ENCODE measurements around the gene SLCO4A1.

The SLCO4A1 gene

GRCh38 chr20:62662422-62662821 is 20.1 kb downstream of the SLCO4A1 start:
- no peaks in the 10 kb centered on the region for H3K9me3 ChIP-seq
- TF ChIP-seq CTCF (IDR thresholded peaks at IDR 0.05) = no peak
- no peaks in the 10 kb centered on the region for H3K27me3 ChIP-seq
- H3K36me3 ChIP-seq = no peaks in the 10 kb centered on the region
- no peaks in the 10 kb centered on the region for H3K4me1 ChIP-seq (ENCODE audit: control insufficient read depth in 1 of 2, insufficient read depth in 1 of 2, low read depth in 1 of 2, low read length in 1 of 2)
- no peak overlapping the region for H3K27ac ChIP-seq
- no peak overlapping the region for H3K4me3 ChIP-seq (ENCODE audit: low read depth in 1 of 2, low read length in 1 of 2)

DNA sequence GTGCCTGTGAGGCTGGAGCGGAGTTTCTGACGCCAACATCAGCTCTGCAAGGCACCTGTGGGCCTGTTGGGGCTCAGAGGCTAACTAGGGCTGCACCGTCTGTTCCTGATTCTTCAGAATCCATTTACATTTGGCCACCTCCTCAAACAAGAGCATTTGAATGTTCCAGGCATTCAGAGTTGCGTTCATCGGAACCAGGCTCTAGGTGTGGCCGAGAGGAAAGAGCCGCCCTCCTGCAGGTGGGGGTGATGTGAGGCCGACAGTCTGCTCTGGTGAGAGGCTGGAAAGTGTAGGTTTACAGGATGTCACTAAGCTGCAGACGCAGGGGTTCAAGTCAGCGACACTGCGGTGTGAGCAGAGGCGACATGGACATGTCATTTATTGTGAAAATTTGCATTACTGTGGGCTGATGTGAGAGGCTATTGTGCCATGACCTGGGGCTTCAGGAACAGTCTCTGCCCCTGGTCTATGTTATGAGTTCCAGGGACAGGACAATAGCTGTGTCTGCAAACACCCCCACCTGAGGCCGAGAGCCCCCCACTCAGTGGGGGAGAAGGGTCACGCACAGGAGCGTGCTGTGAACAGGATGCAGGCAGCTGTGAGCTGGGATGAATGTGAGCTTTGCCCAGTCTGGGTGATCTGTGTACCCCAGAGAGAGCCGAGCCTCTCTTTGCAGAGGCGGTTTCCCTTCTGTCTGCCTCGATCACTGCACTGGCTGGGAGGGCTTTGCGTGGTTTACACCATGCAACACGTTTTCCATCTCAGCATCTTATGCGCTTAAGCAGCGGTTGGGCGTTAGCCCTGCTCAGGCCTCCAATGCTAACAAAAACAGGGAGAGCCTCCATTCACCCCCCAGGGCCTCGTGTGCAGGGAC is 21.1 kb downstream of the SLCO4A1 start:
- TF ChIP-seq CTCF (IDR thresholded peaks at IDR 0.05) = no peak
- Histone ChIP-seq H3K27ac (no peak overlapping the region), H3K4me3 (ENCODE audit: low read depth in 1 of 2, low read length in 1 of 2) (no peak overlapping the region), H3K36me3 (no peaks in the 10 kb centered on the region), H3K9me3 (no peaks in the 10 kb centered on the region), H3K27me3 (no peaks in the 10 kb centered on the region), H3K4me1 (ENCODE audit: control insufficient read depth in 1 of 2, insufficient read depth in 1 of 2, low read depth in 1 of 2, low read length in 1 of 2) (no peaks in the 10 kb centered on the region)

DNA sequence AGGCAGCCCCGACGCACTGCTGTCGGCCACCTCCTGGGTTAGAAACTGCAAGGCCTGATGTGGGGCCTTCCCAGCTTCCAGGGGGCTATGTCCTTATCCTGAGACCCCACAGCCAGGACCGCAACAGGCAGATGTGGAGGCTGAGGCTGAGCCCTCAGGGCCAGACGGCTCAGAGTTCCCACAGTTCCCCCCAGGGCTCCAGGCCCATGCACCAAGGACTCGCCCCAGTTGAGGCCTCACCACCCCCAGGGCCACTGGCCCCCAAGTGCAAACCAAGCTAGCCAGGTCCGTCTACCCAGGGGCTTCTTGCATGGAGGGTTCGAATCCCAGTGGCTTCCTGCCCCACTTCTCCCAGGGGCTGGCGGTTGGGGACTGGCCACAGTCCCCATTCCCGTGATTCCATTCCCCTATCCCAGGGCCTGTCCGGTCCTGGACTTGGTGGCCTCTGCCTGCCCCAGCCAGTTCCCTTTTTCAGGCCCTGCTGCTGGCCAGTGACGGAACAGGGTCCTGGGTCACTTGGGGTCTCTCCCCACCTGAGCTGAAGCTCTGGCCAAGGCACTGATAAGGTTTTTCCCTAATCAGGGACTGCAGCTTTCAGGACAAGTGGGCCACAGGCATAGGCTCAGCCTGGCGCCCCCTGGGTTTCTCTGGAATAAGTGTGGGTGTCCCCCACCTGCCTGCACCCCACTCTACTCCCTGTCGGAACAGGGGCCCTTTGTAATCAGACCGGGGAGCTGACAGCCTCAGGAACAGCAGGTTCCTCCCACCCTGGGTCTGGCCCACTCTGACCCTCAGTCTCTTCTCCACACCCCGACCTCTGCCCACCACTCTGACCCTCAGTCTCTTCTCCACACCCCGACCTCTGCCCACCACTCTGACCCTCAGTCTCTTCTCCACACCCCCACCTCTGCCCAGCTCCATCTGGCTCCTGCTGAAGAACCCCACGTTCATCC is 22.0 kb downstream of the SLCO4A1 start:
- no peaks in the 10 kb centered on the region for H3K9me3 ChIP-seq
- H3K4me1 ChIP-seq (ENCODE audit: control insufficient read depth in 1 of 2, insufficient read depth in 1 of 2, low read depth in 1 of 2, low read length in 1 of 2) = no peaks in the 10 kb centered on the region
- no peak overlapping the region for H3K27ac ChIP-seq
- TF ChIP-seq CTCF (IDR thresholded peaks at IDR 0.05) = no peak
- no peak overlapping the region for H3K4me3 ChIP-seq (ENCODE audit: low read depth in 1 of 2, low read length in 1 of 2)
- H3K36me3 ChIP-seq = no peaks in the 10 kb centered on the region
- H3K27me3 ChIP-seq = no peaks in the 10 kb centered on the region

DNA sequence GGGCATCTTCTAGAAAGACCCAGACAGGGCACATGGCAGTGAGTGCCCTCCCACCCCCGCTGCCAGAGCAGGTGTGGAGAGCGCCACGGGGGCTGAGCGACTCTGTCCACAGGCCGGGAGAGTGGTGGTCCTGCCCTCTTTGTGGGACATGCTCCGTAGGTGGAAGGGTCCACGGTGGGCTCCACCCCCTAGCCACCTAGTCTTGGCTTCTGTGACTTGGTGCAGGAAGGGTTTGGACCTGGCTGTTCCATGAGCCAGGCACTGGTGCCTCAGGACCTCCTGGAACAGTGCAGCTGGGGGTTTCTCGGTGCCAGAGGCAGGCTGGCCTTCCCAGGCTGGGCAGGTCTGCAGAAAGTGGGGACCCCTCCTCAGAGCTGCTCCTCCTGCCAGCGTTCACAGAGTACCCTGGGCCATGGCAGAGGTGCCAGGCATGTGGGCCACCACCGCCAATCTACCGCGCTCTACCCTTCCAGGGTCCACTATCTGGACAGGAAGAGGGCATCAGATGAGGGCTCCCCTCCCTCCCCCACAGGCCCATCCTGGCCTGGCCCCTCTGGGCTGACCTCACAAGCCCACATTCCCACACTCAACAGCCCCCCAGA is 23.0 kb downstream of the SLCO4A1 start:
- Histone ChIP-seq H3K27me3 (no peaks in the 10 kb centered on the region), H3K36me3 (no peaks in the 10 kb centered on the region), H3K27ac (no peak overlapping the region), H3K4me3 (ENCODE audit: low read depth in 1 of 2, low read length in 1 of 2) (no peak overlapping the region), H3K9me3 (no peaks in the 10 kb centered on the region), H3K4me1 (ENCODE audit: control insufficient read depth in 1 of 2, insufficient read depth in 1 of 2, low read depth in 1 of 2, low read length in 1 of 2) (no peaks in the 10 kb centered on the region)
- no peak for TF ChIP-seq CTCF (IDR thresholded peaks at IDR 0.05)
